DLD1 (cell line): ENCODE measurements around the gene KIF27.

ENCODE experiments used
- in situ Hi-C: cut with HindIII; loops from 2 replicates; pipeline ENCODE4 v1.10.0; 2017; ENCODE audit warnings: low sequenced_read_pairs

The KIF27 gene

GRCh38 chr9:83920927-83921707, at the start of gene KIF27:
TSS of gene KIF27 (minus strand) at chr9:83921432. CDS start at chr9:83915591, 5,841 bp downstream.
- in situ Hi-C loops: no loop called here

GRCh38 chr9:83969602-83970001, 48.4 kb upstream of the KIF27 start:
- in situ Hi-C loops: no loop called here

- in situ Hi-C loops: no loop called here
Observed at GRCh38 chr9:83967073-83967472, 45.8 kb upstream of the KIF27 start.

- in situ Hi-C loops: no loop called here
Observed at GRCh38 chr9:83966209-83966582, 45.0 kb upstream of the KIF27 start.

GRCh38 chr9:83965350-83966208, 44.3 kb upstream of the KIF27 start:
- in situ Hi-C loops: no loop called here

GRCh38 chr9:83964973-83965349, 43.7 kb upstream of the KIF27 start:
- in situ Hi-C loops: no loop called here

- in situ Hi-C loops: no loop called here
Observed at GRCh38 chr9:83962165-83962564, 40.9 kb upstream of the KIF27 start.

GRCh38 chr9:83960991-83961390, 39.8 kb upstream of the KIF27 start:
- in situ Hi-C loops: no loop called here

- in situ Hi-C loops: no loop called here
Observed at GRCh38 chr9:83959061-83959460, 37.8 kb upstream of the KIF27 start.

- in situ Hi-C loops: no loop called here
Observed at GRCh38 chr9:83957248-83957513, 35.9 kb upstream of the KIF27 start.

- in situ Hi-C loops: no loop called here
Observed at GRCh38 chr9:83956436-83957247, 35.4 kb upstream of the KIF27 start.

- in situ Hi-C loops: no loop called here
Observed at GRCh38 chr9:83956086-83956435, 34.8 kb upstream of the KIF27 start.

- in situ Hi-C loops: loop anchor here (25.0 kb wide), 1 partner anchor 314 kb away; no protein-coding TSS in a partner anchor
Observed at GRCh38 chr9:83948096-83948495, 26.9 kb upstream of the KIF27 start.

- in situ Hi-C loops: loop anchor here (25.0 kb wide), 1 partner anchor 322 kb away; no protein-coding TSS in a partner anchor
Observed at GRCh38 chr9:83940590-83941303, 19.5 kb upstream of the KIF27 start.

- in situ Hi-C loops: loop anchor here (25.0 kb wide), 1 partner anchor 324 kb away; no protein-coding TSS in a partner anchor
Observed at GRCh38 chr9:83937861-83938455, 16.7 kb upstream of the KIF27 start.

GRCh38 chr9:83936523-83936922, 15.3 kb upstream of the KIF27 start:
- in situ Hi-C loops: loop anchor here (25.0 kb wide), 1 partner anchor 326 kb away; no protein-coding TSS in a partner anchor

GRCh38 chr9:83935276-83935935, 14.2 kb upstream of the KIF27 start:
- in situ Hi-C loops: loop anchor here (25.0 kb wide), 1 partner anchor 327 kb away; no protein-coding TSS in a partner anchor

GRCh38 chr9:83934569-83935275, 13.5 kb upstream of the KIF27 start:
- in situ Hi-C loops: loop anchor here (25.0 kb wide), 1 partner anchor 328 kb away; no protein-coding TSS in a partner anchor

GRCh38 chr9:83933790-83934189, 12.6 kb upstream of the KIF27 start:
- in situ Hi-C loops: loop anchor here (25.0 kb wide), 1 partner anchor 329 kb away; no protein-coding TSS in a partner anchor
